ES-I3 (cell line): ENCODE measurements around the gene CD19.
"Not testable (repeated sequence)": the region's sequence is repeated elsewhere in the genome, so short reads cannot be mapped to it uniquely, and the experiment has no call there.

Source experiments
- H3K36me3 ChIP-seq: 2 replicates; pipeline ENCODE4 v1.6.1; 2013; ENCODE audit warnings: mild to moderate bottlenecking, low read length, control low read depth, moderate library complexity; ENCODE audit not compliant: insufficient read depth
- H3K4me1 ChIP-seq: 2 replicates; pipeline ENCODE4 v1.6.1; 2013; ENCODE audit warnings: mild to moderate bottlenecking, control low read depth, low read length; ENCODE audit not compliant: insufficient read depth
- H3K9ac ChIP-seq: 2 replicates; pipeline ENCODE4 v1.6.1; 2013; ENCODE audit warnings: low read depth, mild to moderate bottlenecking, low read length, moderate library complexity
- H3K9me3 ChIP-seq: 2 replicates; pipeline ENCODE4 v1.6.1; 2013; ENCODE audit warnings: mild to moderate bottlenecking, low read length, moderate library complexity; ENCODE audit not compliant: control insufficient read depth, insufficient read depth

Gene CD19

DNA sequence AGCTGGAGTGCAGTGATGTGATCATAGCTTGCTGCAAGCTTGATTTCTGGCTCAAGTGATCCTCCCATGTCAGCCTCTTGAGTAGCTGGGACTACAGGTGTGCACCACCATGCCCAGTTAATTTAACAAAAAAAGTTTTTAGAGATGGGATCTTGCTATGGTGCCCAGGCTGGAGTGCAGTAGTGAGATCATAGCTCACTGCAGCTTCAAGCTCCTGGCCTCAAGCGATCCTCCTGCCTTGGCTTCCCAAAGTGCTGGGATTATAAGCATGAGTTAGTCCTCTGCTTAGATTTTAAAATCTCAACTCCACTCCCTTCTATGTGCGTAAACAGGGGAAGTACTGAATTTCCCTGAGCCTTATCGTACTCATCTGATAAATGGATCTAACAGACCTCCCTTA lies 13.1 kb upstream of the CD19 start:
- Histone ChIP-seq H3K36me3 (peaks cover 4% of the 10 kb centered on the region; the same call in 1 of the 2 replicates), H3K4me1 (peaks cover 4% of the 10 kb centered on the region; the same call in 1 of the 2 replicates), H3K9me3 (no peaks in the 10 kb centered on the region), H3K9ac (no peak overlapping the region)

DNA sequence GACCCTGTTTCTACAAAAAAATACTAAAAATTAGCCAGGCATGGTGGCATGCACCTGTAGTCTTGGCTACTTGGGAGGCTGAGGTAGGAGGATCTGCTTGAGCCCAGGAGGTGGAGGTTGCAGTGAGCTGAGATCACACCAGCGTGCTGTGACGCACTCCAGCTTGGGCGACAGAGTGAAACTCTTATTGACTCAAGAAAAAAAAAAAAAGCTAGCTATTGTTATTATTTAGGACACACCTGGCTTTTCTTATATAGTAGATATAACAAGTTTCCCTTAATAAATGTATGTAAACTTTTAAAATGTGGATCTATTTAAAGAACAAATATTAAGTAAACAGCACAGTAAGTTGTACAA lies 8.6 kb upstream of the CD19 start:
- H3K4me1 ChIP-seq = peaks cover 4% of the 10 kb centered on the region

DNA sequence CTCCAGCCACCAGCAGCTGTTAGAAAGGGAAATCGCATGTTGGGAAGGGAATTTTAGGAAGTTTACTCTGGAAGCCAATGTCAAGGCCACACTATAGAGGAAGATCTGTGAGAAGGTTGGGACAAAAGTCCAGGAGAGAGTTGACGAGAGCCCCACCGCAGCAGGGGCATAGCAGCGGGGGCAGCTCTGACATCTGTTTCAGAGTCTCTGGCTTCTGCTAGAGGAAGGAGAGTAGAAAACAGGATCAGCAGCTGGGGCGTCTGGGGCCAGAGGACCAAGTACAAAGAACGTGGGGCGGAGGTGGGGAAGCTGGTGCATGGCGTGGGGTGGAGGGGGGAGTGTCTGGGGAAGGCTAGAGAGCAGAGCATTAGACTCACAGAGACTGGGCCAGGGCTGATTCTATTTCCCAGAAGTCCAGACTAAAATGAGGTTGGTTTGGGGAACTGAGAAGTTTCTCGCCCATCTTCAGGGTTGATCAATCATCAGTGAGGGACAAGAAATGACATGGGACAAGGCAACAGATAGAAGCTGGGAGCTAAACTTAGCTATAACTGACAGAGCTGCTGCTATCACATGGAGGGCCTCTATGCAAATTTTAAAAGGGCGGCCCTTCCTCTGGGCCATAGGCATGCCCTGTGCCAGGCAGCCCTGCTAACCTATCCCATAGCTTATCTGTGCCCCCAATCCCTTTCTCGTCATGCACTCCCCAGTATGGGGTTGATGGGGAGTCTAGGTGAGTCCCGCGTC lies 7.9 kb upstream of the CD19 start:
- peak overlapping the region; percentile 48 for H3K9ac ChIP-seq
- H3K9me3 ChIP-seq = no peaks in the 10 kb centered on the region
- H3K4me1 ChIP-seq = peaks cover 4% of the 10 kb centered on the region
- H3K36me3 ChIP-seq = peaks cover 4% of the 10 kb centered on the region; the same call in 1 of the 2 replicates

More for the DNA sequence above, 8.6 kb upstream of the CD19 start:
- Histone ChIP-seq H3K9me3 (no peaks in the 10 kb centered on the region), H3K36me3 (peaks cover 4% of the 10 kb centered on the region; the same call in 1 of the 2 replicates), H3K9ac (0 out of 2 replicates have a peak overlapping the region, but pooled peaks have one; percentile 48)

DNA sequence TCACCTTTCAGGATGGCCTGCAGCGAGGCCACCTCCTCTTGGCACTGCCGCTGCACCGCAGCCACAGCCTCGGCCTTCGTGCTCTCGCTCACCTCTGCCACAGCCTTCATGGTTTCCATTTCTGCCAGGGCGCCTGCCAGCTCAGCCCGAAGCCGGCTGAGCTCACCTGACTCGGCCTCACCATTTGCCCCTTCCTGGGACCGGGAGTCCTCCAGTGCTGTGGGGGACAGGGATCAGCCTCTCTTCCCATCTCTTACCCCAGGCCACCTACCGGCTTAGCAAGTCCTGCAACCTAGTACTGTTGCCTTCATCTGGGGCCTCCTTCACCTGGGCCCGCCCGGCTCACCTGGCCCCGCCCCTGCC lies 7.4 kb upstream of the CD19 start:
- Histone ChIP-seq H3K4me1 (peaks cover 4% of the 10 kb centered on the region), H3K9ac (peak overlapping the region; percentile 48)

DNA sequence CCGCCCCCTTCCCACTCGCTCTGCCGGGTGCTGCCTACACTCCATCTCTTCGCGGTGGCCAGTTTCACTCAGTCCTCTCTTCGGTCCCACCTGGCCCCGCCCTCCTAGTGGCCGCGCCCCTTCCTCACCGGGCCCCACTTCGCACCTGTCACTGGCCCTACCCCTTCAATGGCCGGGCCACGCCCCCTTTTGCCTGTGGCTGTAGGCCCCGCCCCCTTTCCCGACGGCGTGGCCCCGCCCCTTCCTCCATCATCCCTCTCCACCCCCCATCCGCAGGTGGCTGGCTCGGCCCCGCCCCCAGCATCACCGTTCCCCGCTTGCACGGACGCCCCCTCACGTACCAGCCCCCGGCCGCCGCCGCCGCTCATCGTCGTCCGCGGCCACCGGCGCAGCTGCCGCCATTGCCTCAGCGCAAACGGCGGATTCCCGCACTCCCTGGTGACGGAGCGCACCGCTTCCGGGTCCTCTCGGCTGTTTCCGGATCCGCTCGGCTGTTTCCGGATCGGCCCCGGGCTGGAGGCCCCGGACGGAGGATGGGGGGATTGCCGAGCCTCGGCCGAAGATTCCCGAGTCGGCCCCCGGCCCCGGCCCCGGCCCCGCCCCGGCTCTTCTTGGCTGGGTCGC lies 6.9 kb upstream of the CD19 start, which contains the start of gene RABEP2:
Gene RABEP2, minus strand, starts transcription at position 477 of the 624 bp plus-strand sequence. Its CDS starts 75 bp downstream, at position 402.
- no peaks in the 10 kb centered on the region for H3K36me3 ChIP-seq
- peaks cover 4% of the 10 kb centered on the region for H3K4me1 ChIP-seq
- H3K9ac ChIP-seq = peak within 1 kb of the TSS; percentile 89
- no peaks in the 10 kb centered on the region for H3K9me3 ChIP-seq

More for the DNA sequence above, 7.4 kb upstream of the CD19 start:
- peaks cover under 1% of the 10 kb centered on the region; the same call in 1 of the 2 replicates for H3K36me3 ChIP-seq
- no peaks in the 10 kb centered on the region for H3K9me3 ChIP-seq

DNA sequence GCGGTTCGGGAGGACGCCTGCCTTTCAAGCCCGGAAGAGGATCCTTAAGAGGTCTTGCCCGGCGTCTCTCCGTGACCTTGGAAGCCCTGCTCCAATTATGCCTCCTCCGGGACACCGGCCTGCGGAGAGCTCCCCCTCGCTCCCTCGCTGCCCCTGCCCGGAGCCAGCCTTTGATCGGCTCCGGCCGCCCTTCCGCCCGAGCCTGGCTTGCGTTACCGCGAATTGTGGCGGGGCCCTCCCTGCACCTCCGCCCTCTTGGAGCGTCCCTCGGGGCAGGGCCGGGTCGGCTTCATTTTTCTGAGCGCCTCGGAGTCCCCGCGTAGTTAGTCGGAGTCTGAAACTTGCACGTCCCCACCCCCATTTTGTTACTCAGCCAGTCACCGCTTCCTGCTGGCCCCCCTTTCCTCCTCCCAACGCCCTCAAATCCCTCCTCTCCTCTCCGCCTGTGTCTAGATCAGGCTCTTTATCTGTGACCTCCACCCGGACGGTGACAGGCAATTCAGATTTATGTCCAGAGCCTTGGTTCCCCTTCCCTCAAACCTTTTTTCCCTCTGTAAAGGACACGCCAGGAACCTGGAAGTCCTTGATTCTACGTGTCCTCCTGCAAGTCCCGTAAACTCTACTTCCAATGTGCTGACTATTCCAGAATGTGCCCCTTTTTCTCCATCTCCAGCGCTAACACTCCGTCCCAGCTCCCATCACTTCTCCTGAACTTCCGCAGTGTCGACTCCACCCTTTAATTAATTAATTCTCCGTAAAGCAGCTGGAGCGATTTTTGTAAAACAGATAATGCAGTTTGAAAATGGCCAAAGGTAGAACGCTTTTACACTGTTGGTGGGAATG lies 6.2 kb upstream of the CD19 start:
- peak overlapping the region; percentile 89 for H3K9ac ChIP-seq
- H3K4me1 ChIP-seq = peaks cover 4% of the 10 kb centered on the region
- H3K36me3 ChIP-seq = no peaks in the 10 kb centered on the region
- no peaks in the 10 kb centered on the region for H3K9me3 ChIP-seq

DNA sequence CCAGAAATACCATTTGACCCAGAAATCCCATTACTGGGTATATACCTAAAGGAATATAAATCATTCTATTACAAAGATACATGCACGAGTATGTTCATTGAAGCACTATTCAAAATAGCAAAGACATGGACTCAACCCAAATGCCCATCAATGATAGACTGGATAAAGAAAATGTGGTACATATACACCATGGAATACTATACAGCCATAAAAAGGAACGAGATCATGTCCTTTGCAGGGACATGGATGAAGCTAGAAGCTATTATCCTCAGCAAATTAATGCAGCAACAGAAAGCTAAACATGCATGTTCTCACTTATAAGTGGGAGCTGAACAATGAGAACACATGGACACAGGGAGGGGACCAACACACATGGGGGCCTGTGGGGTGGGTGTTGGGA lies 5.5 kb upstream of the CD19 start:
- not testable (repeated sequence) for H3K9me3 ChIP-seq, H3K4me1 ChIP-seq, H3K36me3 ChIP-seq
- H3K9ac ChIP-seq = peak overlapping the region; percentile 89; the same call in 1 of the 2 replicates

DNA sequence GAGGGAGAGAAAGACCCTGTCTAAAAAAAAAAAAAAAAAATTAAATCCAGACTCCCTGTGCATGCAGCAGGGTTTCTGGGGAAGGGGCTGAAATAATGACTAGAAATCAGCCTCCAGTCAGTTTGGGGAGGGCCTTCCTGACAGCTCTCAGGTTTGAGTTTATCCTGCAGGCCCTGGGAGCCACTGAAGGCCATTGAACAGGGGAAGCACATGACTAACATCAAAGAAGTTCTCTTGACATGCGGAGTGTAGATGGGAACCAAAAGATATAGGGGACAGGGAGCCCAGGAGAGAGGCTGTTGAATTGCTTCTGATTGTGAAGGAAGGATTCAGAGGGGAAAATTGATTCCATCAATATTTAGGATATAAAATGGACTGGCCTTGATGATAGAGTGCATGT lies 4.0 kb upstream of the CD19 start:
- H3K4me1 ChIP-seq = peaks cover 4% of the 10 kb centered on the region
- H3K9ac ChIP-seq = no peak overlapping the region
- H3K36me3 ChIP-seq = no peaks in the 10 kb centered on the region
- no peaks in the 10 kb centered on the region for H3K9me3 ChIP-seq

DNA sequence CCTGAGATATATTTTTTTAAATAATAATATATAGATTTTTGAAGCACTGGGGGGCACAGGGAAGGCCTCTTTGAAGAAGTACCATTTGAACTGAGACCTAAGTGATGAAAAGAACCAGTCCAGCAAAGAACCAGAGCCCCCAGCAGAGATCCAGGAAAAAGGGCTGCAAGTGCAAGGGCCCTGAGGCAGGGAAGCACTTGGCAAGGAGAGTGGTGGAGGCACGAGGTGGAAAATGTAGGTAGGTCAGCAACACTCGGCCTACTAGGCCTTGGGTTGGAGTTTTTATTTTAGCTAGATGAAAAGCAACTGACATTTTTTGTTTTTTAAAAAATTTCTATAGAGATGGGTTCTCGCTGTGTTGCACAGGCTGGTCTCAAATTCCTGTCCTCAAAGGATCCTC lies 1.6 kb upstream of the CD19 start:
- H3K9ac ChIP-seq = no peak overlapping the region
- H3K9me3 ChIP-seq = no peaks in the 10 kb centered on the region
- H3K4me1 ChIP-seq = no peaks in the 10 kb centered on the region
- H3K36me3 ChIP-seq = no peaks in the 10 kb centered on the region

DNA sequence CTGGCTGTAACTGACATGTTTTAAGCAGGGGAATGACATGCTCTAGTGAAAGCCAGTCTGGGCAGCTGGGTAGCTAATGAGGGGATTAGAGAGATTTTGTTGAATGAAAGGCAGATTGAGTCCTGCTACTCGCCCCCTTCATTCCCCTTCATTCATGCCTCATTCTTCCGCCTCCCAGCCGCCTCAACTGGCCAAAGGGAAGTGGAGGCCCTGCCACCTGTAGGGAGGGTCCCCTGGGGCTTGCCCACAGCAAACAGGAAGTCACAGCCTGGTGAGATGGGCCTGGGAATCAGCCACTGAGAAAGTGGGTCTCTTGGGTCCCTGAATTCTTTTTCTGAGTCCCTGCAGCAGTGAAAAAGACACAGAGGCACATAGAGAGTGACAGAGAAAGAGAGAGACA lies 1.1 kb upstream of the CD19 start:
- H3K9me3 ChIP-seq = no peaks in the 10 kb centered on the region
- H3K9ac ChIP-seq = no peak overlapping the region
- no peaks in the 10 kb centered on the region for H3K4me1 ChIP-seq
- H3K36me3 ChIP-seq = no peaks in the 10 kb centered on the region

DNA sequence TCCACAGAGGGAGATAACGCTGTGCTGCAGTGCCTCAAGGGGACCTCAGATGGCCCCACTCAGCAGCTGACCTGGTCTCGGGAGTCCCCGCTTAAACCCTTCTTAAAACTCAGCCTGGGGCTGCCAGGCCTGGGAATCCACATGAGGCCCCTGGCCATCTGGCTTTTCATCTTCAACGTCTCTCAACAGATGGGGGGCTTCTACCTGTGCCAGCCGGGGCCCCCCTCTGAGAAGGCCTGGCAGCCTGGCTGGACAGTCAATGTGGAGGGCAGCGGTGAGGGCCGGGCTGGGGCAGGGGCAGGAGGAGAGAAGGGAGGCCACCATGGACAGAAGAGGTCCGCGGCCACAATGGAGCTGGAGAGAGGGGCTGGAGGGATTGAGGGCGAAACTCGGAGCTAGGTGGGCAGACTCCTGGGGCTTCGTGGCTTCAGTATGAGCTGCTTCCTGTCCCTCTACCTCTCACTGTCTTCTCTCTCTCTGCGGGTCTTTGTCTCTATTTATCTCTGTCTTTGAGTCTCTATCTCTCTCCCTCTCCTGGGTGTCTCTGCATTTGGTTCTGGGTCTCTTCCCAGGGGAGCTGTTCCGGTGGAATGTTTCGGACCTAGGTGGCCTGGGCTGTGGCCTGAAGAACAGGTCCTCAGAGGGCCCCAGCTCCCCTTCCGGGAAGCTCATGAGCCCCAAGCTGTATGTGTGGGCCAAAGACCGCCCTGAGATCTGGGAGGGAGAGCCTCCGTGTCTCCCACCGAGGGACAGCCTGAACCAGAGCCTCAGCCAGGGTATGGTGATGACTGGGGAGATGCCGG lies 769 bp downstream of the CD19 start:
- H3K36me3 ChIP-seq = no peaks in the 10 kb centered on the region
- H3K9ac ChIP-seq = no peak overlapping the region
- no peaks in the 10 kb centered on the region for H3K9me3 ChIP-seq
- no peaks in the 10 kb centered on the region for H3K4me1 ChIP-seq

DNA sequence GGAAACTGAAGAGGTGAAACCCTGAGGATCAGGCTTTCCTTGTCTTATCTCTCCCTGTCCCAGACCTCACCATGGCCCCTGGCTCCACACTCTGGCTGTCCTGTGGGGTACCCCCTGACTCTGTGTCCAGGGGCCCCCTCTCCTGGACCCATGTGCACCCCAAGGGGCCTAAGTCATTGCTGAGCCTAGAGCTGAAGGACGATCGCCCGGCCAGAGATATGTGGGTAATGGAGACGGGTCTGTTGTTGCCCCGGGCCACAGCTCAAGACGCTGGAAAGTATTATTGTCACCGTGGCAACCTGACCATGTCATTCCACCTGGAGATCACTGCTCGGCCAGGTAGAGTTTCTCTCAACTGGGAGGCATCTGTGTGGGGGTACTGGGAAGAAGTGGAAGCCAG lies 1.4 kb downstream of the CD19 start:
- Histone ChIP-seq H3K36me3 (no peaks in the 10 kb centered on the region), H3K4me1 (no peaks in the 10 kb centered on the region), H3K9me3 (no peaks in the 10 kb centered on the region), H3K9ac (no peak overlapping the region)

DNA sequence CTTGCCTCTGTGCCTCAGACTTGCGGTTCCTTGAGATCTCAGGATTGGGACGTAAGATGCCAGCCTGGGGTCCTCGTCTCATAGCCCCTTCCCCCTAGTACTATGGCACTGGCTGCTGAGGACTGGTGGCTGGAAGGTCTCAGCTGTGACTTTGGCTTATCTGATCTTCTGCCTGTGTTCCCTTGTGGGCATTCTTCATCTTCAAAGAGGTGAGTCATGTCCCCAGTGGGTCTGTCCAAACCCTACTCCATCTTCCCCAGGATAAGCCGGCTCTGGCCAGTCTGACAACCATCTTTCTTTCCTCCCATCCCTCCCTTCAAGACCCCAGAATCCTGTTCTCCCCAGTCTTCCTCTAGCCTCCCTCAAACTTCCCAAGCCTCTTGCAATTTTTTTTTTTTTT lies 3.6 kb downstream of the CD19 start:
- no peaks in the 10 kb centered on the region for H3K9me3 ChIP-seq
- no peaks in the 10 kb centered on the region for H3K4me1 ChIP-seq
- H3K36me3 ChIP-seq = no peaks in the 10 kb centered on the region
- peak overlapping the region; percentile 69; the same call in 1 of the 2 replicates for H3K9ac ChIP-seq
